Large intestine (tissue), 3 donors: Measurements from ENCODE around the gene SLC10A2. TPM values are rescaled to one million over a fixed set of nuclear protein-coding genes. Genes with fewer than 3 reads are reported as not detected.

Experiments
- DNase-seq, 2 donors: peaks; one replicate each; pipeline versions ENCODE4 v3.0.0 to v3.0.0-alpha.2; 2013
- H3K27ac ChIP-seq: one replicate; pipeline ENCODE4 v1.5.1; 2013; ENCODE audit warnings: low read length
- H3K27me3 ChIP-seq: 2 replicates; pipeline ENCODE4 v1.6.1; 2013; ENCODE audit warnings: low read length; ENCODE audit not compliant: control insufficient read depth, insufficient read depth
- H3K36me3 ChIP-seq: 2 replicates; pipeline ENCODE4 v1.6.1; 2013; ENCODE audit warnings: low read length; ENCODE audit not compliant: control insufficient read depth, insufficient read depth
- H3K4me1 ChIP-seq: one replicate; pipeline ENCODE4 v1.6.1; 2013; ENCODE audit warnings: low read length; ENCODE audit not compliant: control insufficient read depth, insufficient read depth
- H3K4me3 ChIP-seq: one replicate; pipeline ENCODE4 v1.5.1; 2013; ENCODE audit warnings: low read length
- H3K9me3 ChIP-seq: one replicate; pipeline ENCODE4 v1.6.1; 2013; ENCODE audit warnings: mild to moderate bottlenecking, low read depth, low read length, moderate library complexity; ENCODE audit not compliant: control insufficient read depth
- WGBS: methylation state at CpG from one replicate; pipeline ENCODE4 v1.1.5; 2013; ENCODE audit warnings: low lambda C conversion rate; ENCODE audit not compliant: insufficient coverage; 5-methylcytosine and 5-hydroxymethylcytosine counted together
- polyA plus RNA-seq: library from polyadenylated mRNA; unstranded; fragments of 120-200 nt; gene quantifications from one replicate; pipeline ENCODE4 v1.2.1, GENCODE V29; 2013

SLC10A2 gene
- polyA plus RNA-seq, 1 donor: 0.70 TPM

GRCh38 chr13:103022336-103022735 lies 43.9 kb downstream of the SLC10A2 start:
- Histone ChIP-seq H3K4me3 (no peak overlapping the region), H3K27ac (no peak overlapping the region), H3K27me3 (no peaks in the 10 kb centered on the region), H3K36me3 (no peaks in the 10 kb centered on the region), H3K9me3 (peaks cover 19% of the 10 kb centered on the region), H3K4me1 (no peaks in the 10 kb centered on the region)
- no peak for DNase-seq
- no CpG with 5 or more reads among the region's 3 CpGs for WGBS

- Histone ChIP-seq H3K9me3 (no peaks in the 10 kb centered on the region), H3K36me3 (no peaks in the 10 kb centered on the region), H3K27me3 (no peaks in the 10 kb centered on the region), H3K4me1 (no peaks in the 10 kb centered on the region), H3K4me3 (no peak overlapping the region), H3K27ac (no peak overlapping the region)
- no peak for DNase-seq
- 71% methylated on average over 1 of the region's 2 CpGs for WGBS
These were observed 47.7 kb downstream of the SLC10A2 start for GRCh38 chr13:103018556-103018955.

GRCh38 chr13:103012646-103013045 lies 53.6 kb downstream of the SLC10A2 start:
- no peak overlapping the region for H3K4me3 ChIP-seq

GRCh38 chr13:103009051-103009840 lies 57.0 kb downstream of the SLC10A2 start:
- no peak for DNase-seq
- no peaks in the 10 kb centered on the region for H3K9me3 ChIP-seq
- H3K27me3 ChIP-seq: no peaks in the 10 kb centered on the region
- H3K36me3 ChIP-seq: no peaks in the 10 kb centered on the region
- H3K27ac ChIP-seq: no peak overlapping the region
- H3K4me3 ChIP-seq: no peak overlapping the region
- 0% methylated on average over 1 of the region's 1 CpG for whole genome bisulfite sequencing
- H3K4me1 ChIP-seq: peaks cover 15% of the 10 kb centered on the region

More at GRCh38 chr13:103012646-103013045, 53.6 kb downstream of the SLC10A2 start:
- no peaks in the 10 kb centered on the region for H3K36me3 ChIP-seq
- H3K27me3 ChIP-seq: no peaks in the 10 kb centered on the region
- no peak for DNase-seq
- WGBS: 100% methylated on average over 1 of the region's 3 CpGs
- no peak overlapping the region for H3K27ac ChIP-seq
- H3K4me1 ChIP-seq: no peaks in the 10 kb centered on the region
- no peaks in the 10 kb centered on the region for H3K9me3 ChIP-seq

- no peaks in the 10 kb centered on the region for H3K36me3 ChIP-seq
- no CpG with 5 or more reads among the region's 4 CpGs for WGBS
- H3K27me3 ChIP-seq: no peaks in the 10 kb centered on the region
- H3K9me3 ChIP-seq: no peaks in the 10 kb centered on the region
- H3K4me3 ChIP-seq: no peak overlapping the region
- peaks cover 31% of the 10 kb centered on the region for H3K4me1 ChIP-seq
- H3K27ac ChIP-seq: no peak overlapping the region
- DNase-seq: no peak
These were observed 58.8 kb downstream of the SLC10A2 start for GRCh38 chr13:103007427-103007762.

GRCh38 chr13:103006641-103007426 lies 59.4 kb downstream of the SLC10A2 start:
- Histone ChIP-seq H3K36me3 (no peaks in the 10 kb centered on the region), H3K9me3 (no peaks in the 10 kb centered on the region), H3K4me3 (no peak overlapping the region), H3K27me3 (no peaks in the 10 kb centered on the region), H3K27ac (no peak overlapping the region), H3K4me1 (peaks cover 35% of the 10 kb centered on the region)
- no CpG with 5 or more reads among the region's 11 CpGs for WGBS
- DNase-seq: no peak

GRCh38 chr13:103004661-103005345 lies 61.4 kb downstream of the SLC10A2 start:
- H3K36me3 ChIP-seq: no peaks in the 10 kb centered on the region
- WGBS: no CpG with 5 or more reads among the region's 4 CpGs
- peaks cover 35% of the 10 kb centered on the region for H3K4me1 ChIP-seq
- DNase-seq: peak; percentile 54 to 75
- H3K9me3 ChIP-seq: no peaks in the 10 kb centered on the region
- peak overlapping the region; percentile 77 for H3K27ac ChIP-seq
- H3K4me3 ChIP-seq: no peak overlapping the region
- no peaks in the 10 kb centered on the region for H3K27me3 ChIP-seq

- no peak for DNase-seq
- Histone ChIP-seq H3K4me1 (peaks cover 35% of the 10 kb centered on the region), H3K27me3 (no peaks in the 10 kb centered on the region), H3K4me3 (no peak overlapping the region), H3K27ac (peak overlapping the region; percentile 77), H3K9me3 (no peaks in the 10 kb centered on the region), H3K36me3 (no peaks in the 10 kb centered on the region)
- 14% methylated on average over 1 of the region's 1 CpG for WGBS
These were observed 62.6 kb downstream of the SLC10A2 start for GRCh38 chr13:103003631-103004030.

- peak; percentile 33 to 68 for DNase-seq
- H3K36me3 ChIP-seq: no peaks in the 10 kb centered on the region
- peaks cover 35% of the 10 kb centered on the region for H3K4me1 ChIP-seq
- H3K27ac ChIP-seq: peak overlapping the region; percentile 77
- H3K4me3 ChIP-seq: no peak overlapping the region
- no CpG with 5 or more reads among the region's 1 CpG for WGBS
- no peaks in the 10 kb centered on the region for H3K9me3 ChIP-seq
- H3K27me3 ChIP-seq: no peaks in the 10 kb centered on the region
These were observed 63.9 kb downstream of the SLC10A2 start for GRCh38 chr13:103002279-103002678.

- 75% methylated on average over 1 of the region's 3 CpGs for WGBS
- Histone ChIP-seq H3K27ac (no peak overlapping the region), H3K9me3 (peaks cover 4% of the 10 kb centered on the region), H3K4me3 (no peak overlapping the region), H3K36me3 (no peaks in the 10 kb centered on the region), H3K27me3 (no peaks in the 10 kb centered on the region), H3K4me1 (peaks cover 27% of the 10 kb centered on the region)
- DNase-seq: no peak
These were observed 66.1 kb downstream of the SLC10A2 start for GRCh38 chr13:103000157-103000556.
